ENCODE measurements around the gene LCE3E.

- TF ChIP-seq, protein P1, sequence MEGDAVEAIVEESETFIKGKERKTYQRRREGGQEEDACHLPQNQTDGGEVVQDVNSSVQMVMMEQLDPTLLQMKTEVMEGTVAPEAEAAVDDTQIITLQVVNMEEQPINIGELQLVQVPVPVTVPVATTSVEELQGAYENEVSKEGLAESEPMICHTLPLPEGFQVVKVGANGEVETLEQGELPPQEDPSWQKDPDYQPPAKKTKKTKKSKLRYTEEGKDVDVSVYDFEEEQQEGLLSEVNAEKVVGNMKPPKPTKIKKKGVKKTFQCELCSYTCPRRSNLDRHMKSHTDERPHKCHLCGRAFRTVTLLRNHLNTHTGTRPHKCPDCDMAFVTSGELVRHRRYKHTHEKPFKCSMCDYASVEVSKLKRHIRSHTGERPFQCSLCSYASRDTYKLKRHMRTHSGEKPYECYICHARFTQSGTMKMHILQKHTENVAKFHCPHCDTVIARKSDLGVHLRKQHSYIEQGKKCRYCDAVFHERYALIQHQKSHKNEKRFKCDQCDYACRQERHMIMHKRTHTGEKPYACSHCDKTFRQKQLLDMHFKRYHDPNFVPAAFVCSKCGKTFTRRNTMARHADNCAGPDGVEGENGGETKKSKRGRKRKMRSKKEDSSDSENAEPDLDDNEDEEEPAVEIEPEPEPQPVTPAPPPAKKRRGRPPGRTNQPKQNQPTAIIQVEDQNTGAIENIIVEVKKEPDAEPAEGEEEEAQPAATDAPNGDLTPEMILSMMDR (IDR thresholded peaks at IDR 0.05; ENCODE audit: low read depth, low read length, poor library complexity, severe bottlenecking) = no peak
- no peak for TF ChIP-seq EZH2phosphoT487 (IDR thresholded peaks at IDR 0.05; ENCODE audit: borderline replicate concordance, low read length)
Observed at GRCh38 chr1:152596986-152597385, 30.4 kb upstream of the LCE3E start.
